ENCODE measurements around the gene NBPF1.
"Not testable (repeated sequence)": the region's sequence is repeated elsewhere in the genome, so short reads cannot be mapped to it uniquely, and the experiment has no call there.

- not testable (repeated sequence) for TF ChIP-seq CTCF, POLR2A, POLR2AphosphoS5 (IDR thresholded peaks at IDR 0.05)
These were observed 20.3 kb upstream of the NBPF1 start for GRCh38 chr1:16633540-16634282.
